Coronary artery (tissue), 2 donors: ENCODE data around the gene SH3RF1.

Experiments
- DNase-seq: peaks from one replicate; pipeline ENCODE4 v3.0.0-alpha.2; 2017; ENCODE audit warnings: low spot score
- H3K27ac ChIP-seq, 2 donors: fragments of 200-600 bp; sonication (generic); one replicate each; pipeline ENCODE4 v1.5.1; 2016 to 2019
- H3K4me3 ChIP-seq: fragments of 200-600 bp; sonication (generic); 2 replicates; pipeline ENCODE4 v1.5.1; 2016; ENCODE audit warnings: mild to moderate bottlenecking, moderate library complexity
- TF ChIP-seq, protein P1 (sequence below): fragments of 200-600 bp; sonication (generic); IDR thresholded peaks from one replicate; pipeline ENCODE4 v1.5.1; 2019; ENCODE audit warnings: antibody characterized with exemption

Gene SH3RF1

DNA sequence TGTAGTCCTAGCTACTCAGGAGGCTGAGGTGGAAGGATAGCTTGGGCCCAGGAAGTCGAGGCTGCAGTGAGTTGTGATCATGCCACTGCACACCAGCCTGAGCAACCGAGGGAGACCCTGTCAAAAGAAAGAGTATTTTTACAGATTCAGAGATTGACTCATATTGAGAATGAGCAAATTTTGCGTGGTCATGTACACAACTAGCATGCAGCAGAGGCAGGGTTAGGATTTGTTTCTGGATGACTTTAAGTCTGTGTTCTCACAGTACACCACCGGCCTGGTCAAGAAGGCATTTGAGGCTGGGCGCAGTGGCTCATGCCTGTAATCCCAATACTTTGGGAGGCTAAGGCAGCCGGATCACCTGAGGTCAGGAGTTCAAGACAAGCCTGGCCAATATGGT lies 215.9 kb downstream of the SH3RF1 start:
- TF ChIP-seq, protein P1, sequence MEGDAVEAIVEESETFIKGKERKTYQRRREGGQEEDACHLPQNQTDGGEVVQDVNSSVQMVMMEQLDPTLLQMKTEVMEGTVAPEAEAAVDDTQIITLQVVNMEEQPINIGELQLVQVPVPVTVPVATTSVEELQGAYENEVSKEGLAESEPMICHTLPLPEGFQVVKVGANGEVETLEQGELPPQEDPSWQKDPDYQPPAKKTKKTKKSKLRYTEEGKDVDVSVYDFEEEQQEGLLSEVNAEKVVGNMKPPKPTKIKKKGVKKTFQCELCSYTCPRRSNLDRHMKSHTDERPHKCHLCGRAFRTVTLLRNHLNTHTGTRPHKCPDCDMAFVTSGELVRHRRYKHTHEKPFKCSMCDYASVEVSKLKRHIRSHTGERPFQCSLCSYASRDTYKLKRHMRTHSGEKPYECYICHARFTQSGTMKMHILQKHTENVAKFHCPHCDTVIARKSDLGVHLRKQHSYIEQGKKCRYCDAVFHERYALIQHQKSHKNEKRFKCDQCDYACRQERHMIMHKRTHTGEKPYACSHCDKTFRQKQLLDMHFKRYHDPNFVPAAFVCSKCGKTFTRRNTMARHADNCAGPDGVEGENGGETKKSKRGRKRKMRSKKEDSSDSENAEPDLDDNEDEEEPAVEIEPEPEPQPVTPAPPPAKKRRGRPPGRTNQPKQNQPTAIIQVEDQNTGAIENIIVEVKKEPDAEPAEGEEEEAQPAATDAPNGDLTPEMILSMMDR = no peak
- Histone ChIP-seq H3K27ac (no peak overlapping the region), H3K4me3 (no peak overlapping the region)
- no peak for DNase-seq

DNA sequence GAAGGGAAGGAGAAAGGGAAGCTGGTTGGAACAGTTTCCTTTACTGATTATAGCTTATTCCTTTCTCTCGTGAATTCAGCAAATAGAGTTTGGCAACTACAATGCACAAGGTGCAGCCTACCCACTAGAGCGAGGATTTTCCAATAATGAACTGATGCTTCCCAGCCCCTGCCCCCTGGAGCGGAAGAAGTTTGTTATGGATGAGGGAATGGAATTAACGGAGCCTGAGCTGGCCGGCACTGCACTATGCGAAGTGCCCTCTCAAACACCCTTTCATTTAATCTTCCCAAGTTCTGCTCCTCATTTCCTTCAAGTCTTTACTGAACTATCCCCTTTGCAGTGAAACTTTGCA lies 218.2 kb downstream of the SH3RF1 start:
- Histone ChIP-seq H3K4me3 (no peak overlapping the region), H3K27ac (no peak overlapping the region)
- DNase-seq = no peak
- TF ChIP-seq, protein P1 = no peak

DNA sequence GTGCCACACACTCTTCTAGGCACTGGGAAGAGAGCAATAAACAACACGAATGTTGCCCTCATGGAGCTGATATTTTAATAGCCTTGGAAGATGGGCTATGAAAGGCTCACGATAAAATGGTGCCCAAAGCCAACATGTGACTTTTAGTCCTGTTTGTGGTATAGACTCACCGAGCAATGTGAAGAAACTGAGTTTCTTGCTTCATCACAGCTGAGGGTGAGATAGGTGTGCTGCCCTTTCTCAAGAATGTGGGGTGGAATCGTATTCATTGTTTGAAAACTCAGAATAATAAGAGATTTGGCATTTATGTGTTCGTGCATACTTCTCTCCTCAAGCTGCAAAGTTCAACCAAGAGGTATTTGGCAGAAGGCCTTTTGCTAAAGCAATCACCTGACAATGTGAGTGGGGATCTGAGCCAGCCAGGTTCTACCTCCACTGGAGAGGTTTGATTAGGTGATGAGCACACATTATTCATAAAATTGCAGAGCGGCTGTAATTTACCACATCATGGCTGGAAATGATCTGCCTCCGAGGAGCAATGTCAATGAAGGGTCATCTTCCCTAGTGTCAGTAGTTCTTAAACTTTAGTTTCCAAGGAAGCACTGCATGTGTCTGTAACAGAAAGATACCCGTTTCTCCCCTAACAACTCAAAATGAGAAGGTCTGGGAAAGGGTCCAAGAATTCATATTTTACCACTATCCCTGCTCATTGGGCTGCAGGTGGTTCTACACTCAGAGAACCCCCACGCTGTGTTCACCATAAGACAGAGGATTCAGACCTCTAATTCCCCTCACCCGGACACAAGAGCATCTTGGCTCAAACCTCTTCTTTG lies 218.8 kb downstream of the SH3RF1 start:
- H3K4me3 ChIP-seq = no peak overlapping the region
- H3K27ac ChIP-seq = no peak overlapping the region
- DNase-seq = no peak
- TF ChIP-seq, protein P1 = no peak

DNA sequence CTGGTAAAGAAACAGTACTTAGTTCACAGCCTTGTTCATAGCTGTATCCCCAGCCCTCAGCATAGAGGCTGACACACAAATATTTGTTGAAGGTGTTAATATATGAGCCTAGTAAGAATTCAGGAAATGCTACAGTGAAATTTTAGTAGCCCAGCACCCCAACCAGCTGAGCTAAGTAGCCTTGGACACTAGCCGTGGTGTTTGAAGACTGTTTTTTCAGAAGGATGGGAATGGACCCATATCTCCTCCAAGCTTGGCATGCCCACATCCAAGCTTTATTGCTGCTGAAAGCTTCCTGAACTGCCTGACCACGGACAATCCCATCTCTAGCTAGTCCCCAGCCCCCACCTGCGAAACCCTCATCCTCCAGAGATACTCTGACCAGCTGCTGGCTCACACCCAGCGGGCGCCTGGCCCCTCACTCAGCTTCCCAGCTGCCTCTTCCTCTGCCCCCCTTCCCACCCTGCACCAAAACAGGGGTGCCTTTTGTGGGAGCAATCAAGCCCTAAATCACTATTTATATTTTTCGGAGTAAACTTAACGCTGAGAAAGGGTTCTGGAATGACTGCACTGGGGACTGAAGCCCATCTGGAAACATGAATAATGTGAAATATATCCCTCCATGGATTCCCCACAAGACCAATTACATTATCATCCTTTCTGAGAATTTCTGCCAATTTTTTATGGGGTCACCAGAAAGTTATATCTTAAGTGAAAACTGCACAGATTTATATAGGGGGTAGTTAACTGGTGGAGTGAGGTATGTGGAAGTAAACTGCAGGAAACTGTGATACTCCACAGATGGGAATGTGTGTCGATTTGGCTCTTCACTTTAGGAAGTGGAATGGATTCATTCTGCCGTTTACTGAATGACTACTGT lies 219.6 kb downstream of the SH3RF1 start:
- TF ChIP-seq, protein P1 = no peak
- no peak overlapping the region for H3K4me3 ChIP-seq
- H3K27ac ChIP-seq = peak overlapping the region in 1 of 2 donors; percentile 66
- DNase-seq = no peak

DNA sequence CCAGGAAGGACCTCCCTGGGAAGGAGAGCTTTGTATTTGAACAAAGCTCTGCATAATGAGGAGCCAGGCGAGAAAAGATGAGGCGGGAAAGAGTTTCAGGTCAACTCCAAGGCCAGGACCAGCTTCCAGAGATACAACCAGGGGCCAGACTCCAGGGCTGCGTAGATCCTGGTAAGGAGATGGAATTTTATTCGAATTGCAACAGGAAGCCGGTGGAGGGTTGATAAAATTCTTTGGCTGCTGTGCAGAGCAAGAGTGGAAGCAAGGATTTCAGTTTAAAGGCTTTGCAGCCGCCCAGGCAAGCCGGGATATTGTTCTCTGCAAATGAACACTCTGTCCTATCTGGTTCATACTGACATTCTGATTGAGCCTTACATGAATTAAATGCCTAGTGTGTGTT lies 220.5 kb downstream of the SH3RF1 start:
- no peak overlapping the region for H3K4me3 ChIP-seq
- DNase-seq = no peak
- TF ChIP-seq, protein P1 = no peak
- H3K27ac ChIP-seq = peak overlapping the region in 1 of 2 donors; percentile 66

- no peak for DNase-seq
- TF ChIP-seq, protein P1 = no peak
- Histone ChIP-seq H3K27ac (no peak overlapping the region), H3K4me3 (no peak overlapping the region)
Observed at GRCh38 chr4:169048868-169049414, 221.8 kb downstream of the SH3RF1 start.
